ENCODE data around the gene EMID1.
"Not testable (repeated sequence)": the region's sequence is repeated elsewhere in the genome, so short reads cannot be mapped to it uniquely, and the experiment has no call there.

Gene EMID1

GRCh38 chr22:29211466-29211865, 5.8 kb downstream of the EMID1 start:
- no peak for DNase-seq (ENCODE audit: low spot score)

GRCh38 chr22:29212743-29213142, 7.0 kb downstream of the EMID1 start:
- no peak for DNase-seq (ENCODE audit: low spot score)

- DNase-seq (ENCODE audit: low spot score), result no peak
These were observed 7.8 kb downstream of the EMID1 start for GRCh38 chr22:29213493-29213892.

GRCh38 chr22:29214232-29214631, 8.5 kb downstream of the EMID1 start:
- no peak for DNase-seq (ENCODE audit: low spot score)

GRCh38 chr22:29215012-29215860, 9.5 kb downstream of the EMID1 start:
- no peak for DNase-seq (ENCODE audit: low spot score)

- no peak for DNase-seq (ENCODE audit: low spot score)
These were observed 10.5 kb downstream of the EMID1 start for GRCh38 chr22:29216011-29216872.

GRCh38 chr22:29216873-29217666, 11.4 kb downstream of the EMID1 start:
- DNase-seq (ENCODE audit: low spot score), result no peak

- DNase-seq (ENCODE audit: low spot score), result no peak
These were observed 12.4 kb downstream of the EMID1 start for GRCh38 chr22:29217827-29218757.

- DNase-seq (ENCODE audit: low spot score), result no peak
These were observed 13.2 kb downstream of the EMID1 start for GRCh38 chr22:29218758-29219408.

GRCh38 chr22:29219409-29219782, 13.7 kb downstream of the EMID1 start:
- not testable (repeated sequence) for DNase-seq (ENCODE audit: low spot score)

- no peak for DNase-seq (ENCODE audit: low spot score)
These were observed 14.4 kb downstream of the EMID1 start for GRCh38 chr22:29219881-29220670.

GRCh38 chr22:29224121-29224858, 18.6 kb downstream of the EMID1 start:
- DNase-seq (ENCODE audit: low spot score), result no peak

GRCh38 chr22:29224859-29225410, 19.2 kb downstream of the EMID1 start:
- DNase-seq (ENCODE audit: low spot score), result no peak

- DNase-seq (ENCODE audit: low spot score), result no peak
These were observed 19.9 kb downstream of the EMID1 start for GRCh38 chr22:29225422-29226090.

- no peak for DNase-seq (ENCODE audit: low spot score)
These were observed 20.8 kb downstream of the EMID1 start for GRCh38 chr22:29226351-29226981.

- DNase-seq (ENCODE audit: low spot score), result no peak
These were observed 25.5 kb downstream of the EMID1 start for GRCh38 chr22:29230972-29231875.
